Stimulated activated CD4-positive, alpha-beta T cell treated with anti-CD3 and anti-CD28 coated beads, Interleukin-15, amount 100 ng/mL, for 48 hours (primary cell): Measurements from ENCODE around the gene ZKSCAN5.

Experiments
- DNase-seq, 2 donors: peaks; one replicate each; pipeline ENCODE4 v3.0.0-alpha.2; 2020; ENCODE audit warnings: low read depth in 2 of 2

Gene ZKSCAN5

GRCh38 chr7:99504603-99505323 is at the start of gene ZKSCAN5:
Gene ZKSCAN5 (plus strand): TSS chr7:99504662. CDS start chr7:99506045, 1,383 bp downstream.
- peak; percentile 95 to 96 for DNase-seq

- no peak for DNase-seq
Measured at GRCh38 chr7:99455874-99456273, 48.6 kb upstream of the ZKSCAN5 start.

- no peak for DNase-seq
Measured at GRCh38 chr7:99456288-99456687, 48.2 kb upstream of the ZKSCAN5 start.

- DNase-seq: no peak
Measured at GRCh38 chr7:99457050-99457649, 47.3 kb upstream of the ZKSCAN5 start.

GRCh38 chr7:99457650-99458493 is 46.6 kb upstream of the ZKSCAN5 start:
- DNase-seq: no peak

- DNase-seq: peak in 1 of 2 donors; percentile 15
Measured at GRCh38 chr7:99459087-99459486, 45.4 kb upstream of the ZKSCAN5 start.

GRCh38 chr7:99460651-99461050 is 43.8 kb upstream of the ZKSCAN5 start:
- DNase-seq: no peak

- no peak for DNase-seq
Measured at GRCh38 chr7:99461221-99461620, 43.2 kb upstream of the ZKSCAN5 start.

GRCh38 chr7:99465421-99465768 is 39.1 kb upstream of the ZKSCAN5 start:
- DNase-seq: no peak

- DNase-seq: no peak
Measured at GRCh38 chr7:99468336-99468918, 36.0 kb upstream of the ZKSCAN5 start.

GRCh38 chr7:99469381-99470065 is 34.9 kb upstream of the ZKSCAN5 start:
- DNase-seq: no peak

- DNase-seq: peak; percentile 97
Measured at GRCh38 chr7:99472561-99473314, 31.7 kb upstream of the ZKSCAN5 start, which contains the start of gene ZNF789. Gene ZNF789 (plus strand): TSS chr7:99472890. CDS start chr7:99476457, 3,567 bp downstream.

GRCh38 chr7:99473315-99473596 is 31.2 kb upstream of the ZKSCAN5 start:
- no peak for DNase-seq

- no peak for DNase-seq
Measured at GRCh38 chr7:99476107-99476506, 28.4 kb upstream of the ZKSCAN5 start.

- DNase-seq: no peak
Measured at GRCh38 chr7:99478464-99479440, 25.7 kb upstream of the ZKSCAN5 start.

- DNase-seq: no peak
Measured at GRCh38 chr7:99485094-99485493, 19.4 kb upstream of the ZKSCAN5 start.

- DNase-seq: no peak
Measured at GRCh38 chr7:99489235-99489634, 15.2 kb upstream of the ZKSCAN5 start.

GRCh38 chr7:99490878-99491277 is 13.6 kb upstream of the ZKSCAN5 start:
- no peak for DNase-seq

GRCh38 chr7:99493823-99494222 is 10.6 kb upstream of the ZKSCAN5 start:
- DNase-seq: no peak
